ENCODE data around the gene CYFIP1. TPM values are rescaled to one million over a fixed set of nuclear protein-coding genes. Genes with fewer than 3 reads are reported as not detected.
A peak's percentile ranks its signal among the peaks of the same experiment; 100 is the strongest.

CYFIP1 gene
- total RNA-seq, 2 donors from 2014 or later = 116 to 119 TPM

- intact Hi-C loops (cut with DNase I) = no loop called here
- no peak for DNase-seq (ENCODE audit: low spot score)
Measured at GRCh38 chr15:22850055-22850454, 130.1 kb downstream of the CYFIP1 start.

- intact Hi-C loops (cut with DNase I) = no loop called here
- no peak for DNase-seq (ENCODE audit: low spot score)
Measured at GRCh38 chr15:22846073-22846472, 134.1 kb downstream of the CYFIP1 start.

- intact Hi-C loops (cut with DNase I) = no loop called here
Measured at GRCh38 chr15:22845289-22845900, 134.8 kb downstream of the CYFIP1 start.

GRCh38 chr15:22844421-22845288 lies 135.5 kb downstream of the CYFIP1 start:
- intact Hi-C loops (cut with DNase I) = no loop called here
- no peak for DNase-seq (ENCODE audit: low spot score)

More at GRCh38 chr15:22845289-22845900, 134.8 kb downstream of the CYFIP1 start:
- DNase-seq (ENCODE audit: low spot score) = no peak

GRCh38 chr15:22839046-22839695 lies 141.0 kb downstream of the CYFIP1 start:
- intact Hi-C loops (cut with DNase I) = no loop called here
- DNase-seq (ENCODE audit: low spot score) = no peak

- DNase-seq (ENCODE audit: low spot score) = peak; percentile 100
- intact Hi-C loops (cut with DNase I) = no loop called here
Measured at GRCh38 chr15:22838292-22839042, 141.7 kb downstream of the CYFIP1 start, which contains the start of gene NIPA2. NIPA2 (plus strand) TSS chr15:22838666; CDS start chr15:22851732, 13,066 bp downstream.

GRCh38 chr15:22831473-22831872 lies 148.7 kb downstream of the CYFIP1 start:
- DNase-seq (ENCODE audit: low spot score) = no peak
- intact Hi-C loops (cut with DNase I) = no loop called here

GRCh38 chr15:22827125-22827524 lies 153.0 kb downstream of the CYFIP1 start:
- DNase-seq (ENCODE audit: low spot score) = no peak
- intact Hi-C loops (cut with DNase I) = no loop called here

GRCh38 chr15:22823495-22824128 lies 156.6 kb downstream of the CYFIP1 start:
- no peak for DNase-seq (ENCODE audit: low spot score)
- intact Hi-C loops (cut with DNase I) = no loop called here

- DNase-seq (ENCODE audit: low spot score) = no peak
- intact Hi-C loops (cut with DNase I) = no loop called here
Measured at GRCh38 chr15:22819651-22820050, 160.5 kb downstream of the CYFIP1 start.

Other genes starting within 250 kb of the CYFIP1 start
- 10 to 100 TPM in 1 of 2 donors, 1 to 10 TPM in 1; 7.6 to 12.9 TPM for gene NIPA1, start 193.7 kb downstream of the CYFIP1 start, total RNA-seq
- gene NIPA2, start 141.7 kb downstream of the CYFIP1 start, total RNA-seq = 10 to 100 TPM; 26.9 to 27.9 TPM
- 10 to 100 TPM; 13.6 to 16.6 TPM for gene TUBGCP5, start 59.2 kb upstream of the CYFIP1 start, total RNA-seq
- gene GOLGA6L1, start 156.5 kb upstream of the CYFIP1 start, total RNA-seq = not detected